GM18868 (cell line): ENCODE measurements around the gene RPLP2.
A peak's percentile ranks its signal among the peaks of the same experiment; 100 is the strongest.

Experiments
- ATAC-seq: cut with Tn5 transposase; IDR thresholded peaks from one replicate; pipeline ENCODE4 v1.9.1; 2021; ENCODE audit warnings: mild to moderate bottlenecking, moderate library complexity; ENCODE audit not compliant: unreplicated experiment

RPLP2 gene

GRCh38 chr11:821512-822371 is 12.0 kb downstream of the RPLP2 start:
- ATAC-seq, result no peak

GRCh38 chr11:823441-824291 is 13.9 kb downstream of the RPLP2 start:
- ATAC-seq, result no peak

- ATAC-seq, result no peak
Observed at GRCh38 chr11:824292-824880, 14.6 kb downstream of the RPLP2 start.

- ATAC-seq, result no peak
Observed at GRCh38 chr11:824942-825341, 15.2 kb downstream of the RPLP2 start.

GRCh38 chr11:825366-826226 is 15.8 kb downstream of the RPLP2 start:
- ATAC-seq, result no peak

- no peak for ATAC-seq
Observed at GRCh38 chr11:826227-826621, 16.5 kb downstream of the RPLP2 start.

- no peak for ATAC-seq
Observed at GRCh38 chr11:826836-827145, 17.0 kb downstream of the RPLP2 start.

- peak; percentile 42 for ATAC-seq
Observed at GRCh38 chr11:827146-827896, 17.6 kb downstream of the RPLP2 start.

- ATAC-seq, result no peak
Observed at GRCh38 chr11:827897-828192, 18.1 kb downstream of the RPLP2 start, which contains the start of gene CRACR2B. CRACR2B (plus strand) TSS chr11:827919; CDS start chr11:828608, 689 bp downstream.

- ATAC-seq, result no peak
Observed at GRCh38 chr11:828506-829175, 18.9 kb downstream of the RPLP2 start.

- ATAC-seq, result no peak
Observed at GRCh38 chr11:829176-829846, 19.5 kb downstream of the RPLP2 start.

- no peak for ATAC-seq
Observed at GRCh38 chr11:829847-830294, 20.1 kb downstream of the RPLP2 start.

- no peak for ATAC-seq
Observed at GRCh38 chr11:830295-831117, 20.7 kb downstream of the RPLP2 start.

- no peak for ATAC-seq
Observed at GRCh38 chr11:831118-831864, 21.5 kb downstream of the RPLP2 start.

- no peak for ATAC-seq
Observed at GRCh38 chr11:831961-832528, 22.3 kb downstream of the RPLP2 start.

- ATAC-seq, result peak; percentile 38
Observed at GRCh38 chr11:832529-833113, 22.9 kb downstream of the RPLP2 start, which contains the start of gene CD151. CD151 (plus strand) TSS chr11:832952; CDS start chr11:836070, 3,118 bp downstream.
